Measurements from ENCODE around the gene CA6. TPM values are rescaled to one million over a fixed set of nuclear protein-coding genes. Genes with fewer than 3 reads are reported as not detected.

The CA6 gene
- total and polyA plus RNA-seq, 8 donors: not detected

DNA sequence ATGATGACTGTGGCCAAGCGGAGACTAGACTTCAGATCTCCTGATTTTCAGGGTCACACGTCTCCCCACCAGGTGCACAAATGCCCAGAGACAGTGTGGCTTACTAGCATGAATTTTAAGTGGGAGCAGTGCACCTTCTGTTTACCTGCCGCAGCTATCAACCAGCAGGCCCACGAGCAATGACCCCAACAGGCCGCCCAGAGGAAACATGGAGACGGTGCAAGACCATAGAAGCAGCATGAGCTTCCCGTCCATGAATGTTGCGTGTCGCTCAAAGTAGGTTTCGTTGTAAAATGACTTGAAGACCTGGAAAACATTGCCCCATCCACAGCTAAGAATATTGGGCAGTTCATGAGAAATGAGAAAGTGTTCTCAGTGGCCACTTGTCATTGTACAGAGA lies 77.1 kb downstream of the CA6 start:
- intact Hi-C loops (cut with DNase I): no loop called here
- Histone ChIP-seq H3K27ac (peak overlapping the region in 1 of 4 donors; percentile 36), H3K36me3 (no peaks in the 10 kb centered on the region), H3K9me3 (no peaks in the 10 kb centered on the region), H3K27me3 (no peaks in the 10 kb centered on the region), H3K4me3 (no peak overlapping the region), H3K4me1 (no peaks in the 10 kb centered on the region)
- WGBS, 2 donors: 81 to 84% methylated on average over 10 of the region's 10 CpGs
- FAIRE-seq: no peak
- DNase-seq: no peak
- TF ChIP-seq, protein P1, sequence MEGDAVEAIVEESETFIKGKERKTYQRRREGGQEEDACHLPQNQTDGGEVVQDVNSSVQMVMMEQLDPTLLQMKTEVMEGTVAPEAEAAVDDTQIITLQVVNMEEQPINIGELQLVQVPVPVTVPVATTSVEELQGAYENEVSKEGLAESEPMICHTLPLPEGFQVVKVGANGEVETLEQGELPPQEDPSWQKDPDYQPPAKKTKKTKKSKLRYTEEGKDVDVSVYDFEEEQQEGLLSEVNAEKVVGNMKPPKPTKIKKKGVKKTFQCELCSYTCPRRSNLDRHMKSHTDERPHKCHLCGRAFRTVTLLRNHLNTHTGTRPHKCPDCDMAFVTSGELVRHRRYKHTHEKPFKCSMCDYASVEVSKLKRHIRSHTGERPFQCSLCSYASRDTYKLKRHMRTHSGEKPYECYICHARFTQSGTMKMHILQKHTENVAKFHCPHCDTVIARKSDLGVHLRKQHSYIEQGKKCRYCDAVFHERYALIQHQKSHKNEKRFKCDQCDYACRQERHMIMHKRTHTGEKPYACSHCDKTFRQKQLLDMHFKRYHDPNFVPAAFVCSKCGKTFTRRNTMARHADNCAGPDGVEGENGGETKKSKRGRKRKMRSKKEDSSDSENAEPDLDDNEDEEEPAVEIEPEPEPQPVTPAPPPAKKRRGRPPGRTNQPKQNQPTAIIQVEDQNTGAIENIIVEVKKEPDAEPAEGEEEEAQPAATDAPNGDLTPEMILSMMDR (IDR thresholded peaks at IDR 0.05): no peak
- ATAC-seq: peak in 1 of 4 donors; percentile 9

Other genes starting within 250 kb of the CA6 start
- gene RERE, start 128.2 kb upstream of the CA6 start, total RNA-seq: 10 to 100 TPM; 47.8 to 76.7 (median 53.4) TPM
- gene RERE, start 128.2 kb upstream of the CA6 start, polyA plus RNA-seq: 10 to 100 TPM; 27.0 to 40.6 TPM
- 100 to 1,000 TPM in 4 of 6 donors, 10 to 100 TPM in 2; 69.9 to 299 (median 166) TPM for gene ENO1, start 67.2 kb upstream of the CA6 start, total RNA-seq
- gene ENO1, start 67.2 kb upstream of the CA6 start, polyA plus RNA-seq: 100 to 1,000 TPM in 1 of 2 donors, 10 to 100 TPM in 1; 99.2 to 180 TPM
- gene SLC2A7, start 80.6 kb downstream of the CA6 start, total RNA-seq: not detected
- not detected for gene SLC2A7, start 80.6 kb downstream of the CA6 start, polyA plus RNA-seq
- gene SLC2A5, start 123.8 kb downstream of the CA6 start, total RNA-seq: 1 to 10 TPM in 3 of 6 donors, under 1 TPM in 3; 0.14 to 4.4 (median 0.91) TPM
- gene SLC2A5, start 123.8 kb downstream of the CA6 start, polyA plus RNA-seq: under 1 TPM; 0.16 to 0.19 TPM
- gene GPR157, start 183.2 kb downstream of the CA6 start, total RNA-seq: 1 to 10 TPM; 3.5 to 6.2 (median 5.3) TPM
- 1 to 10 TPM; 2.1 to 2.6 TPM for gene GPR157, start 183.2 kb downstream of the CA6 start, polyA plus RNA-seq

All from pancreas (tissue), 10 donors.